ENCODE measurements around the gene QSOX1.

Gene QSOX1

GRCh38 chr1:180150982-180151381 lies 3.7 kb upstream of the QSOX1 start:
- DNase-seq = no peak

DNA sequence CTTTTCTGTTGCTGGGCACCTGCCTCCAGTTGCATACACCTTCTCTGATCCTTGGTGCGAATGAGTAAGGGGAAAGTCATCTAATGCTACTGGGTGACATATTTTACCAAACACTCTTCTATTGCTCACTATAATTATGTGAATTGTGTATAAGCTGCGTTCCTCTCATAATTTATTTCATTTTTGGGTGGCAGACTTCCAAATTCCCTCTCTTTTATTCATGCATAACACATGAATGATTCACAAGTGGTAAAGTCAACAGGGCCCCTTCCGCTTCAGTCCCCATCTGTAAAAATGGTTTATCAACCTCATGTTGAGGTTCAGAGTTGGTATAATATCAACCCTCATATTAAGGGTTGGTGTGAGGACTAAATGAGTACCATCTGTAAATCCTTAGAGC lies 3.2 kb upstream of the QSOX1 start:
- no peak for DNase-seq

GRCh38 chr1:180152588-180152987 lies 2.1 kb upstream of the QSOX1 start:
- DNase-seq = no peak

- DNase-seq = no peak
These were observed 1.6 kb upstream of the QSOX1 start for GRCh38 chr1:180153032-180153431.

GRCh38 chr1:180154003-180154324 lies 705 bp upstream of the QSOX1 start:
- DNase-seq = no peak

DNA sequence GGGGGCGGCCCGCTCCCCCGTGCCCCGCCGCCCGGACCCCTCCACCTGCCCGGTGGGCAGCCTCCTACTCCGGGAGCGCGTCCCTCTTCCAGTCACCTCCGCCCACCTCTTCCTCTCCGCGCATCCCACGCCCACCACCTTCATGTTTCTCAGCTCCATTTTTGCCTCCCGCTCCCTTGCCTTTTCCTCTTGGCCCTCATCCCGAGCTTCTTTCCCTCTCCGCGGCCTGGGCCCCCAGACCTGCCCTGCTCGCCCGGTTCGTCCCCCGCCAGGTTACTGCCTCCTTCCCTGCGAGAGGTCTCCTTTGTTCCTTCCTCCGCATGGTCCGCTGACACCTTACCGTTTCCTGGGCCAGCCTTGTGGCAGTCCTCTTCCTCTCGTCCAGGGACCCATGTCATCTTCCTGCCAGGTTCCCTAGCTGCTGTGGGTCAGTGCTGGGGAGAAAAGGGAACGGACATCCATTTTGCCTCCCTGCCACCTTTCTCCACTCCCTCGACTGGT lies 563 bp downstream of the QSOX1 start:
- DNase-seq = peak in 5 of 51 donors; percentile 14 to 62 (median 30)

GRCh38 chr1:180156201-180156600 lies 1.5 kb downstream of the QSOX1 start:
- no peak for DNase-seq

DNA sequence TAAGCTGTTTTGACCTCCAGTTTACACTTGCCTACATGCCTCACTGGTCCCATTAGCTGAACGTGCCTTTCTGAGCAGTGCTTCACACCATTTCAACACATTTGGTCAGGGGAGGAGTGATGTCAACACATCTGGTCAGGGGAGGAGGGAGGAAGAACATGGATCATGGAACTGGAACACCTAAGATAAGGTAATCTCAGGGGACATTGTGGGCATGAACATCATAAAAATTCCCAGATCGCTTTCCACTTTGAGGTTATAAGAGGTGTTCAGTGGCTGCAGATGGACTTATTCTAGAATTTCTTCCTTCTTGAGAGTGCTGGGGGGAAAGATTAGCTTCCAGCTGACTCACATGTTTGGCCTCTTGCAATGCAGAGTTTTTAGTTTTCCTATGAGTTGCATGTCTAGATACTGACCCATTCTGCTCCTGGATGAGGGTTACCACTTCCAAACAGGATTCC lies 2.0 kb downstream of the QSOX1 start:
- DNase-seq = no peak

DNA sequence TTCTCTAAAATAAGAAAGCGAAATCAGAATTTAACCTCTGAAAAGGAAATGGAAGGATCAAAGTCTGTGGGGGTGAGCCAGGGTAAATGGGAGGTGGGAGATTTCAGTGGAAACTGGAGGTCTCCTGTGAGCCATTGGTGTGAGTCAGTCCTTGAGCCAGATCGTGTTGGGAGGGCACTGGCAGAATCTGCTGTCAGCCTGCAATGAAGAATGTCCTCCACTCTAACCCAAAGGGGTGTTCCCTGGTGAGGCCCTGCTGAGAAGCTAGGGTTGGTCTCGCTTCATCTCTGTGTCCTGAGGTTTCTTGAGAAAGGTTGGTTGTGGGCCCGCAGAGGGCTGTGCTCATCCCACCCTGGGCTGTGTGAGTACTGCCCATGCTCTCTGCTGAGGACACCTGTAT lies 2.4 kb downstream of the QSOX1 start:
- DNase-seq = no peak

- DNase-seq = no peak
These were observed 2.9 kb downstream of the QSOX1 start for GRCh38 chr1:180157576-180158057.

GRCh38 chr1:180158149-180159147 lies 3.8 kb downstream of the QSOX1 start:
- no peak for DNase-seq

DNA sequence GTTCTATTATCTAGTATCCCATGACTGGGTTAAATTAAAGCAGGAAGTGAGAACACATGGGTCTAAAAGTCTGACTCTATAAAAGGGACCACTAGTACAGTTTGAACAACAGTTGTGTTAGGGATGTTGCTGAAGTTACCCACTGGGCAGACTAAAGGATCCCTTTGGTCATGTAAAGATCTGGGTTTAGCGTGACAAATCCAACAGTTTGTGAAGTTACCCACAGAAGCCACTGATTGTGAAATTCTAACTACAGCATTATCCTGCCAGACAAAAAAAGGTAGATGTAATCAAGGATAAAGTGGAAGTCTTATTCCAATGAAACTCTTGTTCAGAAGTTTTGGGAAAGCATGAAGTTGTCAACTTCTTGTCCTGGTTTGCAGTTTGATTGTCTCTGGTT lies 5.7 kb downstream of the QSOX1 start:
- DNase-seq = no peak

GRCh38 chr1:180163041-180163440 lies 8.4 kb downstream of the QSOX1 start:
- DNase-seq = no peak

DNA sequence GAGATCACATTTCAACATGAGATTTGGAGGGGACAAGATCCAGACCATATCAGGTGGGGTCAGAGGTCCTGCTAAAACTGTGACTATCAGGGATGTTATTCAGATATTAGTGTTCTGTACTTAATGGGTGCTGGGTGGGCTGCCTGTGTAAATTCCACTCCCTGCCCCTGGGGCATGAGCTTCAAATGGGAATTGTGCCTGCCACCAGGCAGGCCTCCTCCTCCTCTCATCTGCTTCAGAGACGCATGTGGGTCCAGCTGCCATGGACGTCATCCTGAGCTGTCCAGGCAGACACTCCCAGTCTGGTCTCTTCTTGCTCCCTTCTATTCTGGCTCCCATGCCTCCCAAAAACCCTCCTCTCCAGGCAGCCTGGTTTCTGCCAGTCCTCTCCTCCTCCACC lies 10.4 kb downstream of the QSOX1 start:
- no peak for DNase-seq

GRCh38 chr1:180165509-180166435 lies 11.1 kb downstream of the QSOX1 start:
- peak in 7 of 51 donors; percentile 17 to 45 (median 21) for DNase-seq

DNA sequence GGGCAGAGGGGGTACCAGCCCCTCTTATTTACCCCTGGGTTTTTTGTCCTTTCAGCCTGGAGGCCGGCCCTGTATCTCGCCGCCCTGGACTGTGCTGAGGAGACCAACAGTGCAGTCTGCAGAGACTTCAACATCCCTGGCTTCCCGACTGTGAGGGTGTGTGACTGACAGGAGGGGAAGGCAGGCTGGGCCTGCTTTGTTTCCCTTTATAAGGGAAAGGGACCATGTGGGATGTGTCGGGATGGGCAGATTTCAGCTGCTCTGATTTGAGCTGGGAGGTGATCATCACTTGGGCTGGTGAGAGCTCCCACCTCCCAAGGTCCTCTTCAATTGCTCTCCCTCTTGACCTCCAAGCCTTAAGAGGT lies 11.7 kb downstream of the QSOX1 start:
- no peak for DNase-seq

DNA sequence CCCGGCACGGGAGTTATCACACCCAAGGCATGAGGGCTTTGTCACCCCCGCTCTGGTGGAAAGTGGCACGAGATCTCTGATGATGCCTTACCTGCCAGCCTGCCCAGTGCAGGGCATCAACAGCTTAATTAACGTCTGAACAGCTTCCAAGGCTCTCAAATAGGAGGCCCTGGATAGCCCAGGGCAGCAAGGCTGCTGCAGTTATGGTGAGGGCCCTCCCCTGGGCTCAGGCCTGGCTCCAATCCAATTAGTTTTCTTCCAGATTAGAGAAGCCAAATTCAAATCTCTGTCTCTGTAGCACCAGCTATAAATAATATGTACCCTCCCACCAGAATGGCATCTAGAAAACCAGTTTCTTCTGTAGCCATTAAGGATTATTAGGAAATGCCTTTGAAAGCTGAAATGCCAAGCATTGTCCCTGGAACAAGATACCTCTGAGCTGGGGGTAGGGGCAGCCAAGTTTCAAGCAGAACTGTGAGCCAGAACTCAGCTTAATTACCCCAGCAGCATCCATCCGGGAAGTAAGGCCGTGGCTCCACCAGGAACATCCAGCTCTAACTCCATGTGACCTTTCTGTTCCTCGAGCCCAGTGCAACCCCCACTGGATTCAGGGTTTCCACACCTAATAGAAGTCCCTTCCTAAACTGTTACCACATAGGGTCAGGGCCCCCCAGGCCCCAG lies 12.5 kb downstream of the QSOX1 start:
- peak in 2 of 51 donors; percentile 18 to 37 for DNase-seq

GRCh38 chr1:180167721-180168467 lies 13.2 kb downstream of the QSOX1 start:
- DNase-seq = peak in 1 of 51 donors; percentile 37

DNA sequence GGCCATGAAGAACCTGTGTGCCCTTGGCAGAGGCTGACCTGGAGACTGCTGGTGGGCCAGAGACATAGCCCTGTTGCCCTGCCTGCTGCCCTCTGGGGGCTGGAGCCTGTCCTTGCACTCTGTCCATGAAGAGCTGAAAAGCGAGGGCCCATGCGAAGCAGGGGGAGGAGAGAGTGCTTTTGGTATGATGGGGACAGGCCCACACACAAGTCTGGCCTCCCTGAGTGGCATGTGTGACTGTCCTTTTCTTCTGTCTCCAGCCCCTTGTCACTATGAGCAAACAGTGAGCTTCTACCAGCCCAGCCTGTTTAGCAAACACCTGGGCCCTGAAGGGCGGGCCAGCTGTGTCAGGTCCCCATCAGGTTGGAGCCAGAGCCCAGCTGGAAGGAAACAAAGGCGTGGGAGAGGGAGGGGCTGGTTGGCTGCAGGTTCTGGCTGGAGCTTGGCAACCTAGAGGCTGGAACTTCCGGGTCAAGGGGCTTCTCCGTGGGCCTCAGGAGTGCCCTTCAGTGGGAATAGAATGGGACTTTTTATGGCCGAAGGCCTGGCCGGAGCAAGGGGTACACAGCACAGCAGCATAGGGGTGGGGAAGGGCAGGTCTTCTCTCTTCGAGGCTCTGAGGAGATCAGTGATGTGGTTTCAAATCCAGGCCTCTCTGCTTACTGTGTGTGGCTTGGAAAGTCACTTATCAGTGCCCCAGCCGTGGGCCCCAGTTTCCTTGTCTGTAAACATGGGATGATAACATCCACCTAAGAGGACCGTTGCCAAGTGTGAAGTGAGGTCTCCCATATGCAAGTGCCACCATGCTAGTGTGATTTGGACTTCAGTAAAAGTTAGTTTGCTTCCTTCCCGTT lies 14.3 kb downstream of the QSOX1 start:
- DNase-seq = no peak

All from hypothalamus (tissue), 51 donors.